Gastrocnemius medialis (tissue), 4 donors: Measurements from ENCODE around the gene HPN. TPM values are rescaled to one million over a fixed set of nuclear protein-coding genes. Genes with fewer than 3 reads are reported as not detected.

Experiments
- ATAC-seq, 2 donors: fragments of 150-250 bp; one replicate each; pipeline ENCODE4 v1.9.1; 2016
- DNase-seq, 2 donors: peaks; one replicate each; pipeline ENCODE4 v3.0.0-alpha.2; 2019
- H3K27ac ChIP-seq, 4 donors: fragments of 200-600 bp; sonication (generic); 1 replicate in 1 of 4; 2 replicates in 3 of 4; pipeline ENCODE4 v1.5.1; 2016 to 2018; ENCODE audit warnings: mild to moderate bottlenecking in 2 of 4, moderate library complexity in 1 of 4
- H3K27me3 ChIP-seq, 3 donors: fragments of 200-600 bp; sonication (generic) in 2 of 3; 1 replicate in 1 of 3; 2 replicates in 2 of 3; pipeline versions ENCODE4 v1.5.1 to v1.6.0; 2016 to 2019; ENCODE audit warnings: mild to moderate bottlenecking in 1 of 3, moderate library complexity in 1 of 3
- H3K36me3 ChIP-seq, 2 donors: fragments of 200-600 bp; sonication (generic) in 1 of 2; one replicate each; pipeline ENCODE4 v1.5.1; 2017 to 2018
- H3K4me1 ChIP-seq, 2 donors: fragments of 200-600 bp; sonication (generic) in 1 of 2; one replicate each; pipeline ENCODE4 v1.5.1; 2016 to 2017; ENCODE audit warnings: mild to moderate bottlenecking in 2 of 2
- H3K4me3 ChIP-seq, 4 donors: fragments of 200-600 bp; sonication (generic) in 3 of 4; 1 replicate in 1 of 4; 2 replicates in 3 of 4; pipeline ENCODE4 v1.5.1; 2016 to 2019; ENCODE audit warnings: mild to moderate bottlenecking in 2 of 4
- H3K9me3 ChIP-seq, 3 donors: fragments of 200-600 bp; sonication (generic) in 2 of 3; 1 replicate in 1 of 3; 2 replicates in 2 of 3; pipeline ENCODE4 v1.5.1; 2016 to 2019
- CTCF ChIP-seq, 5 experiments: fragments of 450-650 bp in 3 of 5; fragments of 200-600 bp in 2 of 5; sonication (generic) in 2 of 5; IDR thresholded peaks in 4 of 5; conservative IDR thresholded peaks in 1 of 5; 1 replicate in 4 of 5; 2 replicates in 1 of 5; pipeline ENCODE4 v1.5.1; 2016 to 2019; ENCODE audit warnings: antibody characterized with exemption in 5 of 5, mild to moderate bottlenecking in 3 of 5, moderate library complexity in 3 of 5
- POLR2A ChIP-seq, 2 donors: fragments of 450-650 bp; IDR thresholded peaks; one replicate each; pipeline ENCODE4 v1.6.1; 2017; ENCODE audit warnings: antibody characterized with exemption in 2 of 2, mild to moderate bottlenecking in 2 of 2, moderate library complexity in 2 of 2
- in situ Hi-C, 4 donors: fragments of 200-750 bp; cut with MboI; loops; one replicate each; pipeline versions ENCODE4 v1.15.0 to v1.8.0; 2017; ENCODE audit warnings: low sequenced_read_pairs in 4 of 4
- intact Hi-C: fragments of 100-400 bp; cut with DNase I; formaldehyde crosslinking; loops from one replicate; pipeline ENCODE4 v1.15.1; 2023; ENCODE audit warnings: low total_unique reads
- total RNA-seq, 4 donors: library from RNA; depleted of rRNA; stranded (reverse); fragments of >200 nt; gene quantifications; one replicate each; pipeline versions ENCODE4 v1.1.0 to v1.2.3, GENCODE V29; 2016

HPN gene
- total RNA-seq, 4 donors from 2014 or later, result 9.1 to 24.0 (median 17.1) TPM

- Histone ChIP-seq H3K9me3 (no peaks in the 10 kb centered on the region), H3K4me3 (peak overlapping the region; percentile 55 to 78 (median 68)), H3K4me1 (peaks cover 68 to 79% of the 10 kb centered on the region in 2 donors), H3K27me3 (no peaks in the 10 kb centered on the region), H3K36me3 (peaks cover 0 to 24% of the 10 kb centered on the region in 2 donors), H3K27ac (peak overlapping the region; percentile 97 to 98 (median 98))
- in situ Hi-C loops, result no loop called here
- ATAC-seq (no peak), DNase-seq (no peak)
- intact Hi-C loops, result loop anchor here (5.0 kb wide), 1 partner anchor 234 kb away; the partner anchor contains the start of gene USF2
- TF ChIP-seq POLR2A (IDR thresholded peaks at IDR 0.05) (no peak), CTCF (IDR thresholded peaks at IDR 0.05 in 4 of 5, conservative IDR thresholded peaks at IDR 0.05 in 1 of 5) (no peak)
These were observed 8.2 kb upstream of the HPN start for GRCh38 chr19:35033067-35034004.

GRCh38 chr19:35034005-35034502, 7.5 kb upstream of the HPN start:
- ATAC-seq, result no peak
- H3K27ac ChIP-seq, result peak overlapping the region; percentile 97 to 98 (median 98)
- H3K4me1 ChIP-seq, result peaks cover 68 to 80% of the 10 kb centered on the region in 2 donors
- peak overlapping the region; percentile 55 to 78 (median 68) for H3K4me3 ChIP-seq
- no peaks in the 10 kb centered on the region for H3K27me3 ChIP-seq
- H3K9me3 ChIP-seq, result no peaks in the 10 kb centered on the region
- intact Hi-C loops, result loop anchor here (5.0 kb wide), 1 partner anchor 233 kb away; the partner anchor contains the start of gene USF2
- in situ Hi-C loops, result no loop called here
- H3K36me3 ChIP-seq, result peaks cover 0 to 24% of the 10 kb centered on the region in 2 donors
- peak in 1 of 2 donors; percentile 63 for DNase-seq
- TF ChIP-seq CTCF (IDR thresholded peaks at IDR 0.05 in 4 of 5, conservative IDR thresholded peaks at IDR 0.05 in 1 of 5), result no peak
- no peak for TF ChIP-seq POLR2A (IDR thresholded peaks at IDR 0.05)

- no peak for ATAC-seq
- Histone ChIP-seq H3K36me3 (peaks cover 0 to 24% of the 10 kb centered on the region in 2 donors), H3K4me1 (peaks cover 68 to 82% of the 10 kb centered on the region in 2 donors), H3K27ac (peak overlapping the region; percentile 97 to 98 (median 98)), H3K27me3 (no peaks in the 10 kb centered on the region), H3K4me3 (peak overlapping the region in 3 of 4 donors; percentile 55 to 78 (median 70)), H3K9me3 (no peaks in the 10 kb centered on the region)
- no peak for DNase-seq
- intact Hi-C loops, result loop anchor here (5.0 kb wide), 1 partner anchor 233 kb away; the partner anchor contains the start of gene USF2
- TF ChIP-seq POLR2A (IDR thresholded peaks at IDR 0.05) (no peak), CTCF (IDR thresholded peaks at IDR 0.05 in 4 of 5, conservative IDR thresholded peaks at IDR 0.05 in 1 of 5) (no peak)
- in situ Hi-C loops, result no loop called here
These were observed 6.7 kb upstream of the HPN start for GRCh38 chr19:35034588-35035382.

GRCh38 chr19:35037716-35038622, 3.6 kb upstream of the HPN start:
- peaks cover 0 to 24% of the 10 kb centered on the region in 2 donors for H3K36me3 ChIP-seq
- peak; percentile 66 to 92 for DNase-seq
- H3K27ac ChIP-seq, result peak overlapping the region; percentile 97 to 98 (median 98)
- no peak overlapping the region for H3K4me3 ChIP-seq
- no peaks in the 10 kb centered on the region for H3K9me3 ChIP-seq
- intact Hi-C loops, result no loop called here
- H3K4me1 ChIP-seq, result peaks cover 78 to 92% of the 10 kb centered on the region in 2 donors
- peak; percentile 23 to 46 for ATAC-seq
- H3K27me3 ChIP-seq, result no peaks in the 10 kb centered on the region
- in situ Hi-C loops, result no loop called here
- TF ChIP-seq POLR2A (IDR thresholded peaks at IDR 0.05) (peak in 1 of 2 donors; percentile 71), CTCF (IDR thresholded peaks at IDR 0.05 in 4 of 5, conservative IDR thresholded peaks at IDR 0.05 in 1 of 5) (no peak)
